Adipose tissue (tissue), 3 donors: Measurements from ENCODE around the gene C10orf120. TPM values are rescaled to one million over a fixed set of nuclear protein-coding genes. Genes with fewer than 3 reads are reported as not detected.

Experiments
- H3K27ac ChIP-seq: one replicate; pipeline ENCODE4 v1.5.1; 2013; ENCODE audit warnings: low read depth, low read length
- WGBS, 3 donors: extraction: QIAGEN DNeasy Blood & Tissue Kit; methylation state at CpG; one replicate each; pipeline ENCODE4 v1.1.7; 2013; 5-methylcytosine and 5-hydroxymethylcytosine counted together
- polyA plus RNA-seq, 3 donors: library from polyadenylated mRNA; stranded (reverse); fragments of 200-250 nt; gene quantifications; one replicate each; pipeline ENCODE4 v1.2.3, GENCODE V29; 2013
- donor health status: healthy with polysubstance abuse.
- donor health status: Bipolar disorder and iron deficiency.
- donor health status: healthy.

C10orf120 gene
- under 1 TPM in 1 of 3 donors, not detected in 2; 0.53 TPM for polyA plus RNA-seq

DNA sequence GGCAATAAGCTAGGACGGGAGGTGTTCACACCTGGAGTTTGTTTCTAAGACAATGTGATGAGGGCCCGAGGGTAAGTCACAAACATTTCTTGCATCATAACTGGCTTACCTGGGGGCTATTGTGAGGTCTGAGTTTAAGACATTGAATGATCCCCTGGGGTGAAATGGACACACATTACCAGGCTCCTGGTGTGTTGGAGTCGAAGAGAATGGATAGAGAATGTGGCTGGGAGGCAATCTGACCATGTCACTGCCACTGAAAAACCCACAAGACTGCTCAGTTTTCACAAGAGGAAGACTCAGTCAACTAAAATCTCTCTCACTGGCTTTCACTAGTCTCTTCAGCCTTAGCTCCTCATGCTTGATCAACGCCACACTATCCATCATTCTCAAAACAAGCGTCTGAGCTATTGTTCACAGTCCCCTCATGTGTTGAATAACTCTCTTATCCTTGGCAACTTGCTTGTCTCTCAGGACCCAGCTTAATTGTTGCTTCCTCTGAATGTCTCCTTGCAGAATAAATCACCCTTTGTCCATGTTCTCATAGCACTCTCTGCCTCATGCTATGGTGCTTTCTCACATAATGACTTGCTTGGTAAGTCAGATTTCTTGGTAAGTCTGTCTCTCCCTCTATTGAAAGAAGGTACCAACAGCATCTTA lies at the start of gene C10orf120:
Gene C10orf120, minus strand, starts transcription at position 51 of the 660 bp plus-strand sequence. CDS start 56 bp downstream, outside the sequence.
- H3K27ac ChIP-seq = no peak within 1 kb of the TSS
- WGBS, 3 donors = 72 to 86% (median 74%) methylated on average over 5 of the region's 5 CpGs

DNA sequence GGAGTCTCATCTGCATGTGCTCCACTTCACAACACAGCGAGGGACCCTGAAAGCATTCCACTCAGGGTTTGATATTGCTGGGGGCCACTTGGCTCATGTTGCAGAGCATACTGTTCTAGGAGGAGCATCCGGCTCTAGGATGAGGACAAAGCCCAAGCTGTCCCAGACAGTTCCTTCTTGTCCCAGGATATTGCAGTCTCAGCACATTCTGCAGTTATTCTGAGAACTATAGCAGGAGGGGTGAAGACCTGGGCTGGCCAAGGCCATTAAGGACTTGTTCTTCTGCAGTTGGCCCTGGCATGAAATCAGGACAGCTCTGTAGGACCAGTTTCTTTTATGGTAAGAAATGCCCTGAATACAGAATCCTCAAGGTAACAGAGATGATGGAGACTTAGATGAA lies 48.9 kb upstream of the C10orf120 start:
- 59 to 76% (median 68%) methylated on average over 2 of the region's 2 CpGs for WGBS, 3 donors
- H3K27ac ChIP-seq = no peak overlapping the region

DNA sequence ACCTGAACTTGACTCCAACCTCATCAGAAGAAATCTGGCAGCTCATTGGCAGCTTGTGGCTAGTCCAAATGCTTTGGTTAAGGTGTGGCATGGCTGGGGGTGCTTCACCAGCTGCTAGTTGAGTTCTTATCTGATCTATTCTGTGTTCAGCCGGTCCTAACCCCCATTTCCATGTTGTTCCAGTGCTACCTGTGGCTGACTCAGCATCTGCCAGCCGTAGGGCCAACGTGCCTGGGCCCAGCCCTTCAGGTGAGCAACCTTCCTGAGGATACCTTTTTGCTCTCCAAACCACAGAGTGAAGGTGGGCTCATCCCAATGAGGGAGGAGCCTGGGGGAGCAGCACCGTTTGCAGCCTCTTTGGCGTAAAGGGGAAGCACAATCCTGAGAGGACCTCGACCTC lies 46.8 kb upstream of the C10orf120 start:
- WGBS, 3 donors = 63 to 73% (median 67%) methylated on average over 6 of the region's 6 CpGs

DNA sequence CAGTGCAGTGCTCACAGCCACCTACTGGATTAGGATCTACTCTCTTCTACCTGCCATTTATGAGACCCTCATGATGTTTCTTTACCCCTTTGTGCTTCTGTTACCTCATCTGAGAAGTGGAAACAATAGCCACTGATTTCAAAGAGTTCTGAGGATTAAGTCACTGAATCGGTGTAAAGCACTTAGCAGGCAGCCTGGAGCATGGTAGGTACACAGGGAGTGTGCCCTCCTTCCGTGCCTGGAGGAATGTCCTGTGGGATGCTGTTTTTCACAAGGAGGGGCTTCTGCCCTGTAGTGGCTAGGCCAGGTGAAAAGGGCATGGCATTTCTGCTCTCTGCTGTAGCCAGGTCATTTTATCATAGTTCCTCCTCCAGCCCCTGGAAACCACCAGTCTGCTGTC lies 44.6 kb upstream of the C10orf120 start:
- H3K27ac ChIP-seq = no peak overlapping the region
- 52 to 71% (median 59%) methylated on average over 2 of the region's 2 CpGs for WGBS, 3 donors

More for the DNA sequence above, 46.8 kb upstream of the C10orf120 start:
- H3K27ac ChIP-seq = no peak overlapping the region

DNA sequence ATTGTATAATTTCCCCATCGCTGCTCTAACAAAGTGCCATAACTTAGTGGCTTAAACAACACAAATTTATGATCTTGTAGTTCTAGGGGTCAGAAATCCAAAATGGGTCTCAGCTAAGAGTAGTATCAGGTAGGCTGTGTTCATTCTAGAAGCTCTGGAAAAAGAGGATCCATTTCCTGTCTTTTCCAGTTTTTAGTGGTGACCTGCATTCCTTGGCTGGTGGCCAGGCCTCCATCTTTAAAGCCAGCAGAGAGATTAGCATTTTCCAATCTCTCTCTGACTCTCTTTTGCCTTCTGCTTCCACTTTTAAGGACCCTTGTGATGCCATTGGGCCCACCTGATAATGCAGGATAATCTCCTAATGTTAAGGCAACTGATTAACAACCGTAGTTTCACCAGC lies 41.0 kb upstream of the C10orf120 start:
- no peak overlapping the region for H3K27ac ChIP-seq
- 75 to 83% (median 78%) methylated on average over 2 of the region's 2 CpGs for WGBS, 3 donors

DNA sequence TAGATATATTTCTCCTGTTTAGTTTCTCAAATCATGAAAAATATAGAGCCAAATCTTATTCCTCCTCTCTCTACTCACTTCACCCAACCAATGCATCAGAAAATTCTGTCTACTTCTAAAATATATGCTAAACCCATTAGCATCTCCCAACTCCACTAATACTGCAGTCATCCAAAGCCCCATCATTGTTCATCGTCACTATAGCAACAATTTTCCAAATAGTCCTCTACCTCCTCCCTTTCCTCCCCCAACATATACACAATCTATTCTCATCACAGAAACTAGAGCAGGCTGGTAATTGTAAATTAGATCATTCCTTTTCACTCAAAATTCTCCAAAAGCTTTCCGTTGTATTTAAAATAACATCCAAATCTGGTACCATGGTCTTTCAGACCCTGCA lies 38.4 kb upstream of the C10orf120 start:
- WGBS, 3 donors = 91 to 93% (median 92%) methylated on average over 2 of the region's 2 CpGs
- no peak overlapping the region for H3K27ac ChIP-seq

DNA sequence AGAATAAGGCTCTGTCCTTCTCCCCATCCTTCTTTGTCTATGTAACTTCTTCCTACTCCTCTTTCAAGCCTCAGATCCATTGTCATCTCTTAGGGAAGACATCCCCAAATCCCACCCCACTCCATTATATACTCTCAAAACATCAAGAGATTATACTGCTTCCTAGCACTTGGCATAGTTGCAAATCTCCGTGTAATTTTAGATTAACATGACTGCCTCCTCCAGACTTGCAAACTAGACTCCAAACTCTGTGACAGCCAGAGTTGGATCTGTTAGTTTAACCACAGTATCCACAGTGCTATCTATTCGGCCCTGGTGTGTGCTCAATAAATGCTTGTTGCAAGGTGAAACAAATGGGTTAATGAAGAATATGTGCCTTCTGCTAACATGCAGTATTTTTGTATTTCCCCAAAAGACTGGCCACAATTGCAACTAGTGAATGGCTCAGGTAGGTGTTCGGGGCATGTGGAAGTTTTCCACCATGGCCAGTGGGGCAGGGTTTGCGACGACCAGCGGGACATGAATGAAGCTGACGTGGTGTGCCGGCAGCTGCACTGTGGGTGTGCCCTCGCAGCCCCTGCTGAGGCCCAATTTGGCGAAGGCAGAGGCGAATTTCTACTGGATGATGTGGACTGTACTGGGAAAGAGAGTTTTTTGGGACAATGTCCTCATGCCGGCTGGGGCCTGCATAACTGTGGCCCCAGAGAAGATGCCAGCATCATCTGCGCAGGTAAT lies 34.5 kb upstream of the C10orf120 start:
- 82 to 85% (median 83%) methylated on average over 13 of the region's 13 CpGs for WGBS, 3 donors
- H3K27ac ChIP-seq = no peak overlapping the region

DNA sequence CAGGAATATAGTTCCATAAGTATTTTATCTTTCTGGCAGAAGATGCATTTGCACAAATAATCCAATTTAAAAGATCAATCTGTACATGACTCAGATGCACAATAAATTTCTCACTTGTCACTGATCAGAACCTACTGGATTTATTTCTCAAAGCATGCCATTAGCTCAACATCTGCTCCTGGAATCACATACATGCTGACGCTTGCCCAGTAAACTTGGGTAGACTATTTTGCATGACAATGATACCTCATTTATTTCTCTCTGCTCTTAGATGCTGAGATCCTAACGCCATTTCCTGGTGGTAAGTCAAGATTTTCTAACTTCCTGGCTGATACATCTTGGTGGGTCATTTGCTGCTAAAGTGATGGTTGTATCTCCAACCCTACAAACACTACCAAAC lies 33.8 kb upstream of the C10orf120 start:
- 53 to 85% (median 62%) methylated on average over 2 of the region's 2 CpGs for WGBS, 3 donors
- no peak overlapping the region for H3K27ac ChIP-seq

DNA sequence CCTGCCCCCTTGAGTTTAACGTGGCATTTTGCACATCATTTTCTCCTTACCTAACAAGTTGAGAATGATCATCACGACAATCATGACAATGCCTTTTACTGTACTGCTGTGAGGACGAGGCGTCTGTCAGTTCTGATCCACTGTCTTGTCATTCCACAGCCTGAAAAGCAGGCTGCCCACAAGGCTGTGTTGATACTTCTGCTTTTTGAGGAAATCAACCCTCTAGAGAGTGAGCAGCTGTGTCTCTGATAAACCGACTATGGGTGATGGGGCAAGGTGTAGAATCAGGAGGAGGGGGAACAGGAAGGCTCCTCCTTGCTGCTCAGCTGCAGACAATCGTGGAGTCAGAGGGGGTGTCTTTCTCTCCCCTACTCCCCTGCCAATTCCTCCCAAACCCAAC lies 30.6 kb upstream of the C10orf120 start:
- H3K27ac ChIP-seq = no peak overlapping the region
- 39 to 68% (median 52%) methylated on average over 6 of the region's 6 CpGs for WGBS, 3 donors

DNA sequence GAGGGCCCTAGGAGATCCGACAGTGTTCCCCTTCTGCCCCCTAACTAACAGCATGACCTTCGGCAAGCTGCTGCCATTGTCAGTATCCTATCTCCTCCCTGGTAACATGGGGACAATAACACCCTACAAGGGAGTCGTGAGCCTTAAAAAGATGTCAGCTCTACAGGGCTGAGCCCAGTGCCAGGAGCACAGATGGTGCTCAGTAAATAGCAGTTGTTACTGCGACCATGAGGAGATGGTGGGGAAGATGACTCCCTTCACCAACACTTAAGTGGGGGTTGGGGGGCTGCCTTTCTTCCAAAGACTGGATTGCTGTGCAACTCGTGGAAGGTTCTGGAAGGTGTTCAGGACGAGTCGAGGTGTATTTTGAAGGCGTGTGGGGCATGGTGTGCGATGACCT lies 29.5 kb upstream of the C10orf120 start:
- H3K27ac ChIP-seq = no peak overlapping the region
- 83 to 89% (median 84%) methylated on average over 9 of the region's 9 CpGs for WGBS, 3 donors

DNA sequence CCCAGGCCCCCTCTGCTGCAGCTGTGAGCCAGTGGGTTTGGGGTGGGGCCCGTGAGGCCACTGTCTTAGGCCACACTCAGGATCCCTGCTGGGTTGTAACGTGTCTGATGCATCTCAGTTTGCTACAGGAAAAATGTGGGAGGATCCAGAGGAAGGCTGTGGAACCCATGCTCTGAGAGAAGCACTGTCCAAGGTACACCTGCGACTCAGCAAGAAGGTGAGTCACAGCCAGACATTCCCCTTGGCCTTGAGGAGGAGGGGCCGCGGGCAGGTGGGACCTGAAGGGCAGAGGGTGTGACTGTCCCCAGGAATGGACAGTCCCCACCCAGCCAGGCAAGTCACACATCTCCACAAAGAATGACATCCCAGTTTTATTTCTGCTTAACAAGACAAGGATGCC lies 27.8 kb upstream of the C10orf120 start:
- no peak overlapping the region for H3K27ac ChIP-seq
- WGBS, 3 donors = 68 to 76% (median 70%) methylated on average over 5 of the region's 5 CpGs

DNA sequence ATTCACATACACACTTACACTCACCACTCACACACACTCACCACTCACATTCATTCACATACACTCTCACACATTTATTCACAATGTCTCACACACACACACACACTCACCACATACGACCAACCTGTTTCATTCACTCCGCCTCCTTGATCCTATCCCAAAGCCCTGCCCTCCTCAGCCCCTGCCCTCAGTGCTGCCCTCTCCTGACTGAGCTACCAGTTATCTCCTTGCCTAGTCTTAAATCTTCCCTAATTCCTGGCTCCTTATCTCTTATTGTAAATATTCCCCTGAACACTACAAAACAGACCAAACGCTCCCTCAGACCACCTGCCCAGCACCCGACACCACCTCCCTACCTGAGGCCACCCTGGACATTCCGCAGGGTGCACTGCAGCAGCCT lies 26.1 kb upstream of the C10orf120 start:
- 60 to 65% (median 64%) methylated on average over 5 of the region's 5 CpGs for WGBS, 3 donors

DNA sequence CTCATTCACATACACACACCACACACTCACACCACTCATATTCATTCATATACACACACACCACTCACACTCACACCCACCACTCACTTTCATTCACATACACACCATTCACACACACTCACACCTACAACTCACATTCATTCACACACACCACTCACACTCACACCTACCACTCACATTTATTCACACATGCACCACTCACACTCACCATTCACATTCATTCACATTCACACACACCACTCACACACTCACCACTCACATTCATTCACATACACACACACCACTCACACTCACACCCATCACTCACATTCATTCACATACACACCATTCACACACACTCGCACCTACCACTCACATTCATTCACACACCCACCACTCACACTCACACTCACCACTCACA lies 25.4 kb upstream of the C10orf120 start:
- H3K27ac ChIP-seq = no peak overlapping the region
- 92 to 94% (median 93%) methylated on average over 1 of the region's 1 CpG for WGBS, 3 donors

More for the DNA sequence above, 26.1 kb upstream of the C10orf120 start:
- no peak overlapping the region for H3K27ac ChIP-seq

DNA sequence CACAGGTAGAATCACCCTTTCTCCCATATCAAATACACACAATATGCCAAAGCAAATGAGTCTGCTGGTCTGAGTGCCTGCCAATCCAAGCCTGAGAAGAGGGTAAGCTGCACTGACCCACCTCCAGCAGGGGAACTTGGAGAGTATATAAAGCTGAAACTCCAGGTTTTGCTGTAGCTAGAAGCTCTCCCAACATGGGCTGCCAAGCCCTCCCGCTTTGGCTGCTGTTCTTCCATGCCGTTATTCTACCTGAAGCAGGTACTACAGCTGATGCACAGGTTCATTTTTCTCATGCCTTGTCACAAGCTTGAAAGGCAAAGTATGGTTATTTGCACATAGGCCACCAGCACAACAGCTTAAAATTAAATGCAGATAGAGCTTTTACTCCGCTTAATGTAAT lies 21.5 kb upstream of the C10orf120 start:
- 30 to 90% (median 77%) methylated on average over 3 of the region's 3 CpGs for WGBS, 3 donors
- no peak overlapping the region for H3K27ac ChIP-seq

DNA sequence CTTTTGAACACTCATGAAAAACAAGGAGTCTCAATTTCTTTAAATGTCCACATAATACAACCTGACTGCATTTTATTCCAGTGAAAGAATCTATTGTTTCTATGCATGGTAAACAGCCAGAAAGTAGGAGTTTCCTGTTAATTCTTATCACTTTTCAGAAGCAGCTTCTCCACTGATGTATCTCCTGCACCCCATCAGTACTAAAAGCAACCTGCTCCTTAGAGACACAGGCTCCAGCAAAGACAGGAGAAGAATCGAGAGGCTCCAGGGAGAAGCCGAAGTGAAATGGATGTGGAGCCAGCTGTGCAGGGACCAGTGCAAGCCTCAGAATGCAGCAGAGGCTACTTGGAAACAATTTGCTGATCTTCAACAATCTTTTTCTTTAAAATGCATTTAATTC lies 16.4 kb upstream of the C10orf120 start:
- no peak overlapping the region for H3K27ac ChIP-seq
- WGBS, 3 donors = 65 to 90% (median 73%) methylated on average over 2 of the region's 2 CpGs

DNA sequence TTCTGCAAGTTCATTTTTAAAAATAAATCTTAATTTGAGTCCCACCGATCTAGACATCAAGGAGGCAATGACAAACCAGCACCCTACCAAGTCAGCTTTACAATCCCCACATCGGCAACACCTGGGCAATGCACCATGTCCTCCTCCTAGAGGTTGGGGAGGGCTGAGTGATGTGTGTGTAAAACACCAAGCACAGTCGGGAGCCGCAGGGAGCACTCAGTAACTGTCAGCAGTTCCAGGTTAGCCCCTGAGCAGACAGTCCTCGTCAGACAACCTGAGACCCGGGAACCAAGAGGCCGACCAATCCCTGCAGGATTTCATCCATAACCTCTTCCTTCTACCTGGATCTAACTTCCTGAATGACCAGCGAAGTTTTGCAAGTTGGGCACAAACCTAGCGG lies 15.9 kb upstream of the C10orf120 start:
- no peak overlapping the region for H3K27ac ChIP-seq
- 63 to 82% (median 66%) methylated on average over 9 of the region's 9 CpGs for WGBS, 3 donors

DNA sequence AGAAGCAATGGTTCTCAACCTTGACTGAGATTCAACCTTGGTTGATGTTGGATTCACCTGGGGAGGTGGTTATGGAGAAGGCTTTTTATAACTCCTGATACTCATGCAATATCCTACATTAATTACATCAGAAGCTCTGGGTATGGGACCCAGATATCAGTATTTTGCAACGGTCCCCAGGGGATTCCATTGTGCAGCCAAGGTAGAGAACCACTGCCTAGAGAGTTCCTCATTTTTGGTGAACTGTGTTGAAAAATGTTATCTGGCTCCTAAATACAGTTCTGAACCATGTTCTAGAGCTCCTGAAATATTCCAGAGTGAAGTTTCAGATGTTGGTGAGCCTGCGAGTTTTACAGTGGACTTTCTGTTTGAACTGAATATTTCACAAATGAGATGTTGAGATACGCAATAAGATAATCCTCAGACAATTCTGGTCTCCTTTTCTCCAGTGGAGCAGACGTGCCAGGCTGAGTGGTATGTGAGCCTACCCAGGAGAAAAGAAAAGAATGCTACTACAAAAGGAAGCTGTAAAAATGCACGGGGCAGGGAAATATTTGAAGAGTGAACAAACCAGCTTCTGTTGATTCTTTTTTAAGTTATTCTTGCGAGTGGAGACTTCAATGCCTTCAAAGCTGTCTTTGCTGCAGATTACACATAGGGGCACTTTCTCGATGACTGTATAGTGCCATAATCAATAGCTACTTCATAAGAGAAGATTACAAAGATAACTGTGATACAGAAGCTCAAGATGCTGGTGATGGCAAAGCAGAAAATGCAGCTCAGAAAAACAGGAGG lies 13.6 kb upstream of the C10orf120 start:
- 65 to 75% (median 66%) methylated on average over 7 of the region's 7 CpGs for WGBS, 3 donors

DNA sequence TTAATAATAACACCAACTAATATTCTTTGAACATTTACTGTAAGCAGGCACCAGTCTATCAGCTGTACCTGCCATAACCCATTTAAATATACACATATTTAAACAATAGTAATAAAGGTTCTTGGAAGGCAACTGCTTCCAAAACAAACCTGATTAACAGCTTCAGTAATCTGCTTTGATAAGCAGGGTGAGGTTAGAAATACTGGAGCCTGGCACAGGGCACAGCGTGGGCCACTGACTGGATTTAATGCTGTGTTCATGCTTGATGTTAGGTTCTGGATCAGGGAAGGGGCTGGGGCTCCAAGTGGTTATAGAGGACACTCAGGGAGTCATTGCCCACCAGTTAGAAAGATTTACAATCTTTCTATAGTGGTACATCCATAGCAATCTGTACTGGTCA lies 10.9 kb upstream of the C10orf120 start:
- 25 to 90% (median 87%) methylated on average over 1 of the region's 1 CpG for WGBS, 3 donors
- H3K27ac ChIP-seq = no peak overlapping the region

More for the DNA sequence above, 13.6 kb upstream of the C10orf120 start:
- H3K27ac ChIP-seq = no peak overlapping the region

DNA sequence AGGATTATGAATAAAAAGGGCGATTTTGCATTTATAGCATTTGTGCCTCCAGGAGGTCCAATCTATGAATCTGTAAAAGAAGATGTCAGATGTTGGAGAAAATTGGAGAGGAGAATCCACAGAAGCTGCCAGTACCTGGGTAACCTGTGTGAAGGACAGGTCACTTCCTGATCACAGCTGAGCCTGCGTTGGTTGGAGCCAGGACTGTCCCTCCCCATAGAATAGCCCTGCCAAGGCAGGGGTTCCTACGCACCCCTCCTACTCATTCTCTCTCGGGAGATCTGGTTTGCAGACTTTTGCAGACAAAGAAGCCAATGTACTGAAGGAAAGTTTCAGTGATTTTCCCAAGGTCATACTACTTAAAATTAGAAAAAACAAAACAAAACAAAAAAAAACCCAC lies 10.3 kb upstream of the C10orf120 start:
- WGBS, 3 donors = 37 to 56% (median 53%) methylated on average over 4 of the region's 4 CpGs
- H3K27ac ChIP-seq = no peak overlapping the region
